Fibroblast of the conjunctiva (primary cell): ENCODE results near the gene MICALL2.

Experiments used
- DNase-seq: peaks from one replicate; pipeline ENCODE4 v3.0.0-alpha.2; 2010; ENCODE audit warnings: low read depth

MICALL2 gene

DNA sequence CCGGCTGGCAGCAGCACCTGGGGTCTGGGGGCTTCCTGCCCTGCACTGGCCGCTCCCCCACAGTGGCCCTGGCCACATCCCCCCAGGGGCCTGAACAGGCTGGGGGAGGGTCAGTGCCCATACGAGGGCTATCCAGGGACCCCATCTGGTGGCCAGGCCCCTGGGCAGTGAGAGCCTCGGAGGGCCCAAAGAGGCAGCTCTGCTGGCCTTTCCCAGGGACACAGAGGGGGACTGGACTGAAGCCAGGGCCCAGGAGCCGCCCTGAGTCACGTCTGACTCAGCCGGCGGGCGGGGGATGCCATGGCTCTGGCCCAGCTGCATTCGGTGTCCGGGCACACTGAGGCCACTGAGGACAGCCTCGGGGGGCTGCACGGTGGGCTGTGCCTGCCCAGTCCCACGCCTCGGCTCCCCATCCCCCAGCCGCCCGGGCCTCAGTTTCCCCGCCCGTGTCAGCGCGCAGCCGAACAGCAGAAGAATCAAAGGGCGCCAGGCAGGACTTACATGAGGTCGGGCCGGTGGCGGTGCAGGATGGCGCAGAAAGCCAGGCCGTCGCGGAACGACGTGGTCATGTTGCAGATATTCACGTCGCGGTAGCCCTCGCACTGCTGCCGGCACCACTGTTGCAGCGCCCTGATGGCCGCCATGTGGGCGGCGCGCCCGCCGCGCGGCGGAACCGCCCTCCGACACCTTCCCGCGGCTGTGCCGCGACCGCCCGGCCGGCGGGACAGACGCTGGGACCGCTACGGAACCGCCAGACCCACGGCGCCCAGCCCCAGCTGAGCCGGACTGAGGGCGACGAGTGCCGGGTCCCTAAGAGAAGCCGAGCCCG, at the start of gene MICALL2:
MICALL2 (minus strand) TSS at position 788 of the 829 bp plus-strand sequence; CDS start at position 644, 144 bp downstream.
- DNase-seq: peak; percentile 76

DNA sequence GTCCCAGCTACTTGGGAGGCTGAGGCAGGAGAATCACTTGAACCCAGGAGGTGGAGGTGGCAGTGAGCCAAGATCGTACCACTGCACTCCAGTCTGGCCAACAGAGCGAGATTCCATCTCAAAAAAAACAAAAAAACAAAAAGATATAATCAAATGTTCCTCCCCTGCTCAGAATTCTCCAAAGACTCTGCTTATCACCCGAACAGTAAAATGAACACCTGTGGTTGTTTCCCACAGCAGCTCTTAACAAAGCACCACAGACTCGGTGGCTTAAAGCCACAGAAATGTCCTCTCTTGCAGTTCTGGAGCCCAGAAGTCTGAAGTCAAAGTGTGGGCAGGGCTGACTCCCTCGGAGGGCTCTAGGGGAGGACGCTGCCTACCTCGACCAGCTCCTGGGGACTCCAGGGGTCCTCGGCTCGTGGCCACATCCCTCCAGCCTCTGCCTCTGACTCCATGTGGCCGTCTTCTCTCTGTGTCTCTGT, 49.0 kb upstream of the MICALL2 start:
- no peak for DNase-seq

DNA sequence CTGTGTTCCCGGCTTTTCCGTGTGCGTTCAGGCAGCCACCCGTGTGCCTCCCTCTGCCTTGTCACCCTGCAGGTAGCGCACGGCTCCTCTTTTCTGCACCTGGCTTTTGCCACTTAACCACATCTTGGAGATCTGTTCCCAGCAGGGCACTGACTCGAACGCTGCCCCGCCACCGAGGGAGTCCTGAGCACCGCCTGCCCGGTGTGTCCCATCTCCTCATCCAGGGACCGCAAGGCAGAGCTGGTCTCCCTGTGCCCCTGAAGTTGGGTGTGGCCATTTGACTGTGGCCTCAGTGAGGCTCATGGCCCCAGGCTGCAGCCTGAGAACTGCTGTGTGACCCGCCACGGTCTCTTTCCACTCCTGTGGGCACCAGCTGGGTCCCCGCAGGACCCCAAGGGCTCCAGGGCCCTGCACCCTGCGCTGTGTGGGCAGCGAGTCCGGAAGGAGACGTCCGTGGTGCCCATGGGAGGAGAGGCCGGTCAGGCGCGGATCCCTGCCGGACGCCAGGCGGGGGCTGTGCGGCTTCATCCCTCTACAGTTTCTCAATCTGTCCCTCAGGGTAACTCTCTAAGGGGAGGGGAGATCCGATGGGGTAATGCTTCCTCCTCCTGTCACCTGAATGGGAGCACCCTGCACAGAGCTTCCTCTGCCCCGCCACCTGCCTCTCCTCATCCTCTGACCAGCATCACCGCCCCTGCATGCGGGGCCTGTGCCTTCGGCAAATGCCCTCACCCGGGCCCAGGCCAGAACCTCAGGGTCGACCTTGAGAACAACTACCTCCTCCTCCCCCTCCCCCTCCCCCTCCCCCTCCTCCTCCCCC, 46.7 kb upstream of the MICALL2 start:
- DNase-seq: no peak

DNA sequence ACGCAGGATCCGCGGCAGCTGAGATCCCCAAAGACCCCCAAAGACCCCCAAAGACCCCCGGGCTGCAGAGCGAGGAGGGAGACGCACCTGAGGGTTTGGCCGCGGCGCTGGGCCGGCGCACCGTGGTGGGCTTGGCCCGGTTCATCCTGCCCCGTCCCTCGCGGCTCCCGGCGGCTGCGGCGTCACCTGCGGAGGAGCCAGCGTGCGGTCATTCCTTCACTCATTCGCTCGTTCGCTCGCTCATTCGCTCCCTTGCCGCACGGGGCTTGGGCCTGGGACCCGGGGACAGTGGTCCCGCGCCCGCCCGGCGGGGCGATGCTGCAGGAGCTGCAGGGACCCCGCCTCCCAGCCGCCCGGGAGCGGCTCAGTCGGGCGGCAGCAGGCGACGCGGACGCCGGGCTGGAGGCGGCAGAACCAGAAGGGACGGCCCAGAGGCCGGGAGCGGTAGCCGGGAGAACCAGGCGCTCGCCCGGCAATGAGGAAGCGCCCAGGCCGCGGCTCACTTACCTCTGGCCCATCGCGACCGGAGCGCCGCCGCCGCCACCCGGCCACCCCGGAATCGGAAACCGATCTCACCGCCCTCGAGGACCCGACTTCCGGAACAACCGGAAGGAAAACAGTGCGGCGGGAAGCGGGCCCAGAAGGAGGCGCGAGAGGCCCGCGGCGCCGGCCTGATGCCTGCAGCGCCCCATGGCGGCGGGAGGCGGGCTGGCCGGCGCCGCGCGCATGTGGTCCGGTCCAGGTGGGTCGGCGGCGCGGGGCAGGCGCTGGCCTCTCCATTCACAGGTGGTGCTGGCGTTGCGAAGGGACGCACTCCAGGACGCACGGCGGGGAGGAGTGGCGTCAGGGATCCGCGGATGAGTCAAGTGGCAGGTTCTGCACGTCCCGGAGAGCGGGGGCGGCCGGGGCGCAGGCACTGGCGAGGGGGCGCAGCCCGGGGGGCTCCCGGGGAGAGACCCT, 44.8 kb upstream of the MICALL2 start, which contains the start of gene INTS1:
INTS1 (minus strand) TSS at position 574 of the 960 bp plus-strand sequence; CDS start at position 145, 429 bp downstream.
- DNase-seq: peak; percentile 68

DNA sequence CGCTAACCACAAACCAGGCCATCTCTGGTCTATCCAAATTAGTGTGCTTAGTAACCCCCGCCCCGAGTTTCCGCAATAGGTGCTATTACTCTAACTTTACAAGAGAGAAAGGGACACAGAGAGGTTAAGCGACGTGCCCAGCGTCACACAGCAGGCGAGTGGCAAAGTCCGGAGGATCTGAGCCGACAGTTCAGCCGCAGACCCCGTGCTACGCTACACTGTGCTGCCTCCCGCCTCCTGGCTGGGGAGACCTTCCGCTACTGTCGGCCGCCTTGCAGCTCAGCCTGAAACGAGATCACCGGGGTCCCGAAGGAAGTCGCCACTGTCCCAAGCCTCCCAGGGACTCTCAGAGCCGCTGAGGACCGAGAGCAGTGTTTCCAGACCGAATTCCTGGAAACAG, 44.1 kb upstream of the MICALL2 start:
- no peak for DNase-seq

DNA sequence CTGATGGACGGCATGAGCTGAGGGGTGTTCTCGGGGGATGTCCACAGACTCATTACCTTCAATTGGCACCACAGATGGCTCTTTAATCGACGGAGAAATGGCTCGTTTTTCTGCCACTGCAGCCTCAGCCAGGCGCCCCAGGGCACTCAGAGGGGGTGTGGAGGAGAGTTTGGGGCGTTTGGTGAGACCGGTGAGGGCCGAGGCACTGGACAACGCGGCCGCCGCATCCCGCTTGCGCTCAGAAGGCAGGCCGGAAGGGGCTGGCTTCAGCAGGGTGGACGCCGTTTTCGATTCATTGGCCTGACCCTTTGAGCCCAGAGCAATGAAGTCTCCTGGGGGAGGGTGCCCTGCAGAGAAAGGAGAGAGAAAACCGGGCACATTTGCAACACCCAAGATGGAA, 43.6 kb upstream of the MICALL2 start:
- no peak for DNase-seq

DNA sequence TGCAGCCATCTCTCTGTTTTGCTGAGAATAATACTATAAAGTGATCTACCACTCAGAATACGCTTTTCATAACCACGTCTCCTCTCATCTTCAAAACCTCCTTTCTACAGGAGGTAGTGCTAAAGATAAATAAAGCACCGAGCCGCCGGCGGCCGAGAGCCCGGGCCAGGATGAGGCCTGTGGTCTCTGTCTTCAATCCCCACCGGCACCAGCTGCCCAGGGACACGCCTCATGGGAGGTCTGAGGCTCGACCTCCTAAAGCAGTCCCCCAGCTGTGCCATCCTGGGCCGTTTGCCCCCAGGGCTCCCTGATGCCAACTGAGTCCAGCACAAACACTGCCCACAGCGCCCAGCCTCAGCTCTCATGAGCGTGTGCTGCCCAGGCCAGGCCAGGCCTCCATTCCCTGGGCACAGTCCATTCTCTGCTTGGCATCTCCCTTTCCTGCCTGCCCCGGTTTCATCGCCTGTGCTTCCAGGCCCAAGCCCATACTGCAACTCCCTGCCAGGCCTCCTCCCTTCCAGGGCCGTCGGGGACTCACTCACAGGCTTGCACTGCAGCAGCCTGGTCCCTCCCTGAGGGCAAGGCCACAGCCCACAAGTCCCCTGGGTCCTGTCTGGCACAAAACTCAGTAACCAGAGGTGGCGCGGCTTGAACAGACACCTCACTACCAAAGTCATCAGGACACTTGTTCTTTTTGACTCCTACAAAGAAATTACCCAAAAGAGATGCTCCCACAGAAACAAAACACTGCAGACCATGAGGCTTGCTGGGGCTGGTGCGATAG, 42.4 kb upstream of the MICALL2 start:
- no peak for DNase-seq

DNA sequence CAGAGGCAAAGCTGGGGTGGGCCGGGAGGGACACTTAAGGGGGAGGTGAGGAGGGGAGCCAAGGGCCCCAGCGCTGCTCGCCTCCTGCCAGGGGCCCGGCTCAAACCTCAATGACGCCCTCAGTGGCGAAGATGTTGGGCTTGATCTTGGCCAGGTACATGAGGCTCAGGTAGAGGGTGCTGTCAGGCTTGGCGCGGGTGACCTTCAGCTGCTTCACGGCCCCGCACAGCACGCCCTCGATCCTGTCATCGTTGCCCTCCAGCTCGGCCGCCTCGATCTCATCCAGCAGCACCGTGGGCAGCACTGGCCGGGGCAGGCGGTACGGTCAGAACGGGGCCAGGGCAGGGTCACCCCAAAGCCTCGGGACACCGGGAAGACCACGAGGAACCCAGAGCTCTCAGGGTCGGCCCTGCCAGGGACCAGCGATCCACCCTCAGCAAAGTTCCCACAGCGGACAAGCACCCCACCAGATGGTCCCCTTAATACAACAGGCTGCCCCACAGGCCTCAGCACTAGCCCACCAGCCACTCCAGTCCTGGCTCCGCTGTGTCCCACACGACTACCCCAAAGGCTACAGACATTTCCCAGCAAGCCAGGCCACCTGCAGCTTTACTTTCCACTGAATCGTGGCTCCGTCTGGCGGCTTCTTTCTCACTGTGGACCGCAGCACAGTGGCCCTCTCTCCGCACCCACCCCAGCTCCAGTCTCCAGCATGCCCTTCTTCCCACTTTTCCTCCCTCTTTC, 41.0 kb upstream of the MICALL2 start:
- no peak for DNase-seq

DNA sequence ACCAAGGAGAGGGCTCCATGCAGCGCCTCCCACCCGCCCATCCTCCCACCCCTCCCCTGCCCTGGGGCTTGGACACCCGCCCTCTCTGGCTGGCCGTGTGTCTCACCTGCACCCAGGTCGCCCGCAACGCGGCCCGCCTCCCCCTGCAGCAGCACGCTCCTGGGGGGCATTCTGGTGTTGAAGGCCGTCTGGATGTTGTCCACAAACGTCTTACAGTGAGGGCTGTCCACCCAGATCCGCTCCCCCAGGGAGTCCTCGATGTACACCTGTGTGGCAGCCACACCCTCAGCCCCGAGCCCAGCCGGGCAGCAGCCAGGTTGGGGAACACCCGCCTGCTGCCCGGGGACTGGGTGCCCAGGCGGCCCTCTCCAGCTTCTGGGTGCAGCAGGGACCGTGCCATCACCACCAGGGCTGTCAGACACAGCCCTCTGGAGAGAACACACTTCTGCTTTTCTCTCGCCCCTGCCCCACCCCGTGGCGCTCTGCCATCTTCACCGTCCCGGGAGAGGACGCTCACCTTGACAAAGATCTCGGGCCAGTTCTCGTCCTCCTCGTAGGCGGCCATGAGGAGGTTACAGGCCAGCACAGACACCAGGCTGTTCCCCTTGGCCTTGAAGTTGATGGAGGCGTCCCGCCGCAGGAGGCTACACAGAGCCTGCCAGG, 40.2 kb upstream of the MICALL2 start:
- no peak for DNase-seq

DNA sequence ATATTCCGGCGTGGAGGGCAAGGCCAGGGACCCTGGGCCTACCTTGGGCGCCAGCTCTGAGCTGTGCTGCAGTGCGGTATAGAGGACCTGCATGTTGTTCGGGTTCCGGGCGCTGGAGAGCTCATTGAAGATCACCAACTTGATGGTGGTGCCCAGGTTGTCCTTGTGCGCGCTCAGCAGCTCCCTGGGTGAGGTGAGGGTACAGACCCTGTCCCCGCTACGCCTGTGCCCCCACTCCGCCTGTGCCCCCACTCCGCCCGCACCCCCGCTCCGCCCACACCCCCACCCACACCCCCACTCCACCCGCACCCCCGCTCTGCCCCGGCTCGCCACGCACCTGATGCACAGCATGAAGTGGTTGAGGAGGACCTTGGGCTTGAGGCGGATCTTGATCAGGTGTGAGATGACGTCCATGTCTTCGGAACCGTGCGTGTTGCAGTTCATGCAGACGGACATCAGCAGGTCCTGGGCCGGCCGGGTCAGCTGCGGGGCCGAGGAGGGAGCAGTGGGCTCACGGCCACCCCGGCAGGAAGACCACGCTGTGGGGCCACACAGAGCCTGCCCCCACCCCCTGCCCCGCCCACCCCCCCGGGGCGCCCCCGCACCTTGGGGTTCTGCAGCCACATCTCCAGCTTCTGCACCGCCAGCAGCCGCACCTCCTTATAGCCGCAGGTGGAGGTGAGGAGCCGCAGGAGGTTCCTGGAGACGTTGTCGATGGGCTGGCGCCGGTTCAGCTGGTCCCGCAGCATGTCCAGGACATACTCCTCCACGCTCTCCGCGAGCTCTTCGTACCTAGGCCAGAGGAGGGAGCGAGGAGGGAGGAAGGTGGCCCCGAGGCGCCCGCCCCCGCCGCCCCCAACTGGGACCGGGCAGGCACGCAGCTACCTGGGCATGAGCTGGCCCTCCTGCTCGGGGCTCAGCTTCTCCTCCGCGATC, 39.4 kb upstream of the MICALL2 start:
- no peak for DNase-seq

DNA sequence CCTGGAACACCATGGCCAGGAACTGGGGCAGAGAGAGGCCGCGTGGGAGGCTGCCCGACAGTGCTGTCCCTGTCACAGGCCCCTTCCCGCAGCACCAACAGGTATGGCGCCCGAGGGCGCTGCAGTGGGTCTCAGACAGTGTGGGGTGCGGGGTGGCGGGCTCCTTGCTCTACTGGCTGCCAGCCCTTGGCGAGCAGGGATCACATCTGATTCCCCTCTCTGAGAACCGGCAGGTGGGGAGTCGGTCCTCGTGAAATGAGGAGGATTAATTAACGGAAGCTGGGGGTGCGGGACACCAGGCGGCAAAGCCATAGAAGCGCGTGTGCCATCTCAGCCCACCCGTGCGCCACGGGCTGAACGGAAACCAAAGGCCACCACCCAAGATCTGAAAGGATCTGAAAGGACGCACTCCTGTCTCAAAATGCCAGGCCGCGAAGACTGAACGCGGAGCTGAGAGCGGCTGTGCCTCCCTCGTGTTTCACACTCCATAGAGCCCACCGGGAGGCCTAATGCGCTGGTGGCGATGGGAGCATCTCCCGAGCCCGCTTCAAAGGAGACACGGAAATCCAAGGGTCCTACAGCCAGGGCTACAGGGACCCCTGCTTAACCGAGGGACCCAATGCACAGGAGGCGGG, 38.1 kb upstream of the MICALL2 start:
- DNase-seq: no peak

DNA sequence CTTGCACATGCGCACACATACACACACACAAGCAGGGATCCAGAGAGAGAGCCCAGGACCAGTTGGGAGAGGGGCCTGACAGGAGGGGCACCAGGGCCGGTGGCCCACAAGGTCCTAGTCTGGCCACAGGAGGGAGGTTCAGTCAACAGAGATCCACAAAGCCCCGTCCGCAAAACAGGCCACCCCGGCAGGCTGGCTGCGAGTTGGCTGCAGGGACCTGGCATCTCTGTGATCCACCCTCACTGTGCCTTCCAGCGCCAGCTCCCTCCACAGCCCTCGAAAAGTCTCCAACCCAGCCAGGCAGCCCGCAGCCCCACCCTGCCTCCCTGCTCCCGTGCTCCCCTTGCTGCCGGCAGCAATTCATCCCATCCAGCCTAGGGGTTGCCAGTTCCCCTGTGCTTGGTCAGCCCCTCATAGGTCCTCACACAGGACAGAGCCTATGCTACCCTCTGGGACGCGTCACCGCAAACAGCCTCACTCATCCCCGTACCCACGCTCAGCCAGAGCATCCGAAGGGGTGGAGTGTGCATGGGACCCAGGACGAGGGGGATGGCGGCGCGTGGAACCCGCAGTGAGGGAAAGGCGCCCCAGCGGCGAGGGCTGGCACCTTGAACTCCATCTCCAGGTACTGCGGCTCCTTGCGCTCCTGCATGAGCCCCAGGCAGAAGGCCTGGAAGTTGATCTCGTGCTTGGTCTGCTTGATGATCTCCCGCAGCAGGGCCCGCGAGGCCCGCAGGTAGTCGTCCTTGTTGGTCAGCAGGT, 37.4 kb upstream of the MICALL2 start:
- DNase-seq: no peak

DNA sequence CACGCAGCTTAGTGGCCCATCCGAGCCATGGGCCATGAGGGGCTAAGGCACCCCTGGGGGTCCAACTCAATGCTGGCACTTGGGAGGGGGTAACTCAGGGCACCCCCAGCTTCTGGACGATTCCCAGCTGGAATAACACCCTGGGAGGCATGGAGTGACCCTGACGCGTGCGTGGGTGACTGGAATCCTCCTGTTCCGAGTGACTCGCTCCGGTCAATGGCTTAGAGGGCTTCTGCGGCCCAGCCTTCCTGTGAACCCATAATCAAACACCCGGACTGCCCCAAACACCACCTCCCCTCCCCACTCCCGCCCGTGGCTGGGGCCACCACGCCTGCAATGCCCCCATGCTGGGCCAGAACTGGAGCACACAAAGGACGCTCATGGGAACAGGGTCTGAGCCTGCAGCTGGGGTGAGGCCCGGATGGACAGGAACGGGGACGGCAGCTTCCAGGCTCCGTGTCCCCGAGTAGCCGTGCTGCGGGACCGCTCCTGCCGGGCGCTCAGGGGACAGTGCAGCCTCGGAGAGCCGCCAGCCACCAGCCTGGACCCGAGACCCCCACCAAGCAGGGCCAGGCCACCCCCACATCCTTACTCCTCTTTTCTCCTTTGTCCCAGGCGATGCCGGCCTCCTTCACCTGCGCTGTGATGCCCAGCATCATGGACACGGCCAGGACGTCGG, 36.4 kb upstream of the MICALL2 start:
- DNase-seq: no peak

DNA sequence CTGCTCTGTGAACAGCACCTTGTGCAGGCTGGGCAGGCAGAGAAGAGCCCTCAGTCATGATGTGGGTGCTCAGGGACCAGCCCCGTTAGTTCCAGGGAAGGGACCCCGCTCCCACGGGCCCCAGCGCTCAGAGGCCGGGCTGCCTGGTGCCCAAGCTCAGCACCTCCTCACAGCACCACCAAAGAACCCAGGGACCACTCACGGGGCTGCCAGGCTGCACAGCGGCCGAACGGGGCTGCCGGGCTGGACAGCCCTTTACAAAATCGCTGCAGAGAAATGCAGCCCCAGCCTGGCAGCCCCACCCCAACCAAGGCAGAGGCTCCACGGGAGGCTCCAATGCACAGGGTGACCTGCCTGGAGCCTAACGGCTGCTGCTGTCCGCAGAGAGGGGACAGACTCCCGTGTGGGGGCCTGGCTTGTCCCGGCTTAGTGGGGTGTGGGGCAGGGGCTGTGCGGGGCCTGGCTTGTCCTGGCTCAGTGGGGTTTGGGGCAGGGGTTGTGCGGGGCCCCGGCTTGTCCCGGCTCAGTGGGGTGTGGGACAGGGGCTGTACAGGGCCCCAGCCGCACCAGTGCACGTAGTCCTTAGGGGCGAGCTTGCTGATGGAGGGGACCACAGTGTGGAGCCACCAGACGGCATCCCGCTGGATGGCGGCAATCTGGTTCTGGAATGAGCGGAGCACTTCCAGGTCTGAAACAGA, 35.7 kb upstream of the MICALL2 start:
- DNase-seq: no peak

DNA sequence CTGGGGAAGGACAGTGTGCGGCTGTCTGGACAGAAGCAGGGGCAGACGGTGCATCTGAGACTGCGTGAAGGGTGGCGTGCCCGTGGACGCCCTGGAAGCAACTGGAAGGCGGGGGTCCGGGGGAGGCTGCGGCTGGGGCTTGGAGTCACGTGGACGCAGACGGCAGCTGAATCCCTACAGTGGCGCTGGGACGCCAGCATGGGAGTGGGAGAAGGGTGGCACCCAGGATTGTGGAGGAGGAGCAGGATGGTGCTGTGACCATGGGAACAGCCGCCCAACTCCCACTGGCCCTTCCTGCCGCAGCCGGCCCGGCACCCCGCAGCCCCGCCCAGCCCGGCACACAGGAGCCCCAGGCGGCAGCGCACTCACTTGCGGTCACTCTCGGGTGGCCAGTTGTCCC, 35.2 kb upstream of the MICALL2 start:
- DNase-seq: no peak

DNA sequence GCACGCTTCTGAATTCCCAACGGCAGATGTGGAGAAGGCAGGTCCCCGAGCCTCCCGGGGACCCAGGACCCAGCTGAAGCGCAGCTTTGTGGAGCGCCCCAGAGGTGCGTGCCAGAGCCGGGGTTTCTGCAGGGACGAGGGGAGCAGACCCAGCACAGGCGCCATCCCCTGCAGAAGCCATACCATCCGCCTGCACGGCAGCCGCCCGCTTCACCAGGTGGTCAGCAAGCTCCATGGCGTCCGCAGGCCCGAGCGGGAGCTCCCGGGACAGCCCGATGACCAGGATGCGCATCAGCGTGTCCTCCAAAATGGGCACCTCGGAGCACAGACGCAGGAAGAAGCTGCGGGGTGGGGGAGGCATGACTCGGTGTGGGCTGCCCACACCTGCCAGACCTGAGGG, 34.3 kb upstream of the MICALL2 start:
- no peak for DNase-seq
